Heart right ventricle (tissue), 16 donors: Measurements from ENCODE around the gene UCKL1. TPM values are rescaled to one million over a fixed set of nuclear protein-coding genes. Genes with fewer than 3 reads are reported as not detected.

Experiments
- ATAC-seq, 8 donors: fragments of 200-7000 bp; cut with Tn5 transposase; one replicate each; pipeline ENCODE4 v1.9.1; 2020; ENCODE audit warnings: mild to moderate bottlenecking in 8 of 8, moderate library complexity in 8 of 8, moderate number of reproducible peaks in 1 of 8
- DNase-seq, 2 donors: peaks; one replicate each; pipeline ENCODE4 v3.0.0-alpha.2; 2020
- H3K27ac ChIP-seq, 10 donors: fragments of 200-600 bp; sonication (generic) in 2 of 10; one replicate each; pipeline versions ENCODE4 v1.5.0 to v1.8.0; 2020 to 2022; ENCODE audit warnings: mild to moderate bottlenecking in 3 of 10
- H3K27me3 ChIP-seq, 7 donors: fragments of 200-600 bp; one replicate each; pipeline ENCODE4 v1.8.0; 2021 to 2022; ENCODE audit warnings: mild to moderate bottlenecking in 2 of 7
- H3K36me3 ChIP-seq, 9 donors: fragments of 200-600 bp; sonication (generic) in 1 of 9; one replicate each; pipeline versions ENCODE4 v1.5.0 to v1.8.0; 2020 to 2022; ENCODE audit warnings: mild to moderate bottlenecking in 2 of 9
- H3K4me1 ChIP-seq, 9 donors: fragments of 200-600 bp; sonication (generic) in 1 of 9; one replicate each; pipeline versions ENCODE4 v1.5.0 to v1.8.0; 2020 to 2022; ENCODE audit warnings: mild to moderate bottlenecking in 4 of 9
- H3K4me3 ChIP-seq, 10 donors: fragments of 200-600 bp; sonication (generic) in 2 of 10; one replicate each; pipeline versions ENCODE4 v1.5.0 to v1.8.0; 2020 to 2022; ENCODE audit warnings: mild to moderate bottlenecking in 7 of 10, moderate library complexity in 2 of 10
- H3K9me3 ChIP-seq, 11 donors: fragments of 200-600 bp in 10 of 11; sonication (generic) in 2 of 11; one replicate each; pipeline versions ENCODE4 v1.5.0 to v1.8.0; 2013 to 2022; ENCODE audit warnings: mild to moderate bottlenecking in 2 of 11, control low read depth in 1 of 11, moderate library complexity in 1 of 11
- CTCF ChIP-seq, 9 donors: fragments of 200-600 bp; sonication (generic) in 2 of 9; IDR thresholded peaks; one replicate each; pipeline versions ENCODE4 v1.5.0 to v1.8.0; 2021 to 2022; ENCODE audit warnings: antibody characterized with exemption in 9 of 9, mild to moderate bottlenecking in 5 of 9, moderate library complexity in 1 of 9
- WGBS, 2 donors: extraction: QIAGEN DNeasy Blood & Tissue Kit; methylation state at CpG; one replicate each; pipeline ENCODE4 v1.1.7; 2013; ENCODE audit warnings: inconsistent platforms in 1 of 2; 5-methylcytosine and 5-hydroxymethylcytosine counted together
- intact Hi-C, 10 donors: fragments of 100-400 bp; cut with DNase I; formaldehyde crosslinking; loops; one replicate each; pipeline versions ENCODE4 v1.11.1 to v1.14.2; 2022
- polyA plus RNA-seq, 2 donors: library from polyadenylated mRNA; stranded (reverse); fragments of 200-250 nt; gene quantifications; one replicate each; pipeline ENCODE4 v1.2.3, GENCODE V29; 2013
- total RNA-seq, 10 donors: library from RNA; stranded (reverse); fragmentation: NEBNext Ultra II Directional in 3 of 10; extraction: Animal tissue kit (Norgen Biotek cat#: 25700) in 3 of 10; gene quantifications; one replicate each; pipeline versions ENCODE4 v1.2.1 to v1.2.4, GENCODE V29; 2021 to 2023
- donor health status: Arrhythmogenic right ventricular cardiomyopathy.
- donor health status: ischemic (EF 13 %, LVEDD 7.1; RV severe dilation, severe dysfunction).
- donor health status: healthy with polysubstance abuse.
- donor health status: DM: no; HTN: yes; CAD: no.
- donor health status: DM: no; HTN: no; CAD: no.
- donor health status: ischemic (EF 25% LVEDD 6.9; RV normal size, moderate dysfunction).
- donor health status: ischemic (EF 25% LVEDD 5.7; RV mildly dilated, moderate dysfunction).
- donor health status: healthy.
- donor health status: DM: yes; HTN: yes; CAD: no.
- donor health status: Ischemic cardiomyopathy.
- donor health status: ischemic (EF 35%, LVEDD 5.7; RV mildly dilated, moderate dysfunction).
- donor health status: nonischemic (EF 11% LVEDD 7.7; RV severe dilation, severe dysfunction).
- donor health status: DM: yes; HTN: yes; CAD: no.
- donor health status: PGD.
- donor health status: ischemic (EF 29% LVEDD 5.4; RV normal size, mild dysfunction).
- donor health status: nonischemic (EF 23%, LVEDD 6.1; RV moderate dilation, normal function).

The UCKL1 gene
- total and polyA plus RNA-seq, 12 donors: 27.3 to 130 (median 40.3) TPM

- no peak for DNase-seq
- H3K4me1 ChIP-seq: peaks cover 7 to 84% (median 41%) of the 10 kb centered on the region in 9 donors
- intact Hi-C loops: loop anchor here in 2 of 10 donors (10.0 kb wide), 1 partner anchor 74 kb away; the partner anchor contains the start of gene SAMD10 (in 2 of the 2)
These were observed 55.8 kb downstream of the UCKL1 start for GRCh38 chr20:63900413-63900812.

GRCh38 chr20:63898882-63899558 lies 57.2 kb downstream of the UCKL1 start:
- H3K4me1 ChIP-seq: peaks cover 10 to 86% (median 49%) of the 10 kb centered on the region in 9 donors

More at GRCh38 chr20:63900413-63900812, 55.8 kb downstream of the UCKL1 start:
- Histone ChIP-seq H3K27me3 (no peaks in the 10 kb centered on the region), H3K36me3 (peaks cover 0 to 28% (median 0%) of the 10 kb centered on the region in 9 donors), H3K27ac (peak overlapping the region in 1 of 10 donors; percentile 59), H3K9me3 (no peaks in the 10 kb centered on the region), H3K4me3 (peak overlapping the region in 1 of 10 donors; percentile 4)
- no peak for ATAC-seq
- TF ChIP-seq CTCF (IDR thresholded peaks at IDR 0.05): no peak
- 77 to 85% methylated on average over 3 of the region's 3 CpGs for WGBS, 2 donors

GRCh38 chr20:63897978-63898561 lies 58.1 kb downstream of the UCKL1 start:
- Histone ChIP-seq H3K4me3 (no peak overlapping the region), H3K4me1 (peaks cover 11 to 78% (median 48%) of the 10 kb centered on the region in 9 donors), H3K9me3 (no peaks in the 10 kb centered on the region), H3K27ac (peak overlapping the region in 3 of 10 donors; percentile 88 to 93 (median 92)), H3K27me3 (no peaks in the 10 kb centered on the region), H3K36me3 (peaks cover 0 to 22% (median 0%) of the 10 kb centered on the region in 9 donors)
- WGBS, 2 donors: 89 to 90% methylated on average over 6 of the region's 6 CpGs
- no peak for ATAC-seq
- no peak for TF ChIP-seq CTCF (IDR thresholded peaks at IDR 0.05)
- intact Hi-C loops: loop anchor here in 1 of 10 donors (5.0 kb wide), 1 partner anchor 59 kb away; the partner anchor contains the start of gene UCKL1
- DNase-seq: no peak

More at GRCh38 chr20:63898882-63899558, 57.2 kb downstream of the UCKL1 start:
- no peak for DNase-seq
- no peak for ATAC-seq
- Histone ChIP-seq H3K36me3 (peaks cover 0 to 24% (median 0%) of the 10 kb centered on the region in 9 donors), H3K4me3 (no peak overlapping the region), H3K27ac (peak overlapping the region in 7 of 10 donors; percentile 1 to 93 (median 23)), H3K27me3 (no peaks in the 10 kb centered on the region), H3K9me3 (no peaks in the 10 kb centered on the region)
- no peak for TF ChIP-seq CTCF (IDR thresholded peaks at IDR 0.05)
- intact Hi-C loops: loop anchor here in 1 of 10 donors (5.0 kb wide), 1 partner anchor 58 kb away; the partner anchor contains the start of gene UCKL1
- WGBS, 2 donors: 61 to 62% methylated on average over 10 of the region's 10 CpGs
